Skeletal muscle cell (primary cell): ENCODE data around the gene HBB.
"Not testable (repeated sequence)": the region's sequence is repeated elsewhere in the genome, so short reads cannot be mapped to it uniquely, and the experiment has no call there.

Experiments used
- DNase-seq: peaks from one replicate; pipeline ENCODE4 v3.0.0-alpha.2; 2010; ENCODE audit warnings: low read depth
- H3K4me3 ChIP-seq: 2 replicates; pipeline ENCODE4 v1.5.1; 2011; ENCODE audit warnings: low read depth, mild to moderate bottlenecking, control low read depth, low read length, moderate library complexity

Gene HBB

DNA sequence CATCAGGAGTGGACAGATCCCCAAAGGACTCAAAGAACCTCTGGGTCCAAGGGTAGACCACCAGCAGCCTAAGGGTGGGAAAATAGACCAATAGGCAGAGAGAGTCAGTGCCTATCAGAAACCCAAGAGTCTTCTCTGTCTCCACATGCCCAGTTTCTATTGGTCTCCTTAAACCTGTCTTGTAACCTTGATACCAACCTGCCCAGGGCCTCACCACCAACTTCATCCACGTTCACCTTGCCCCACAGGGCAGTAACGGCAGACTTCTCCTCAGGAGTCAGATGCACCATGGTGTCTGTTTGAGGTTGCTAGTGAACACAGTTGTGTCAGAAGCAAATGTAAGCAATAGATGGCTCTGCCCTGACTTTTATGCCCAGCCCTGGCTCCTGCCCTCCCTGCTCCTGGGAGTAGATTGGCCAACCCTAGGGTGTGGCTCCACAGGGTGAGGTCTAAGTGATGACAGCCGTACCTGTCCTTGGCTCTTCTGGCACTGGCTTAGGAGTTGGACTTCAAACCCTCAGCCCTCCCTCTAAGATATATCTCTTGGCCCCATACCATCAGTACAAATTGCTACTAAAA lies at the start of gene HBB:
Gene HBB, minus strand, starts transcription at position 340 of the 579 bp plus-strand sequence. Its CDS starts 50 bp downstream, at position 290.
- H3K4me3 ChIP-seq = no peak within 1 kb of the TSS
- DNase-seq = no peak

DNA sequence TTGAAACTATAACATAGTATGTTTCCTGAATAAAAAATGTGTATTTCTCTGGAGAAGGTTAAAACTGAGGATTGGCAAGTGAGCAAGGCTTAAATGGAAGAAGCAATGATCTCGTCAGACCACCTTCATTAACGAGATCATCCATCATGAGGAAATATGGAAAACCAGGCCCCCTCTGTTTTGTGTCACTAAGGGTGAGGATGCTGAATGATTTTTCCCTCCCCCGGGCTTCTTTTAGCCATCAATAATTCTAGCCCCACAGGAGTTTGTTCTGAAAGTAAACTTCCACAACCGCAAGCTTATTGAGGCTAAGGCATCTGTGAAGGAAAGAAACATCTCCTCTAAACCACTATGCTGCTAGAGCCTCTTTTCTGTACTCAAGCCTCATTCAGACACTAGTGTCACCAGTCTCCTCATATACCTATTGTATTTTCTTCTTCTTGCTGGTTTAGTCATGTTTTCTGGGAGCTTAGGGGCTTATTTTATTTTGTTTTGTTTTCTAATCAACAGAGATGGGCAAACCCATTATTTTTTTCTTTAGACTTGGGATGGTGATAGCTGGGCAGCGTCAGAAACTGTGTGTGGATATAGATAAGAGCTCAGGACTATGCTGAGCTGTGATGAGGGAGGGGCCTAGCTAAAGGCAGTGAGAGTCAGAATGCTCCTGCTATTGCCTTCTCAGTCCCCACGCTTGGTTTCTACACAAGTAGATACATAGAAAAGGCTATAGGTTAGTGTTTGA lies 48.7 kb upstream of the HBB start:
- DNase-seq = no peak

DNA sequence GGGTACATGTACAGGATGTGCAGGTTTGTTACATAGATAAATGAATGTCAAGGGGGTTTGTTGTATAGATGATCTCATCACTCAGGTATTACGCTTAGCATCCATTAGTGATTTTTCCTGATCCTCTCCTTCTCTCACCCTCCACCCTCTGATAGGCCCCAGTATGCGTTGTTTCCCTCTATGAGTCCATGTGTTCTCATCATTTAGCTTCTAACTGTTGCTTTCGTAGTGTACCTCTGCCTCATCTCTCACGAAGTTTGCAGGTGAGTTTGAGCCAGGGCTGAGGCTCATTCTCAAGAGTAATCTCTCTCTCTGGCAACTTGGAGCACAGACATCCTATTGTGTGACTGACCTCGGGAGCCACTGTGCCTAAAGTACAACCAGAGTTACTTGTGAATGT lies 47.5 kb upstream of the HBB start:
- no peak for DNase-seq
- no peak overlapping the region for H3K4me3 ChIP-seq

More for the DNA sequence above, 48.7 kb upstream of the HBB start:
- H3K4me3 ChIP-seq = no peak overlapping the region

DNA sequence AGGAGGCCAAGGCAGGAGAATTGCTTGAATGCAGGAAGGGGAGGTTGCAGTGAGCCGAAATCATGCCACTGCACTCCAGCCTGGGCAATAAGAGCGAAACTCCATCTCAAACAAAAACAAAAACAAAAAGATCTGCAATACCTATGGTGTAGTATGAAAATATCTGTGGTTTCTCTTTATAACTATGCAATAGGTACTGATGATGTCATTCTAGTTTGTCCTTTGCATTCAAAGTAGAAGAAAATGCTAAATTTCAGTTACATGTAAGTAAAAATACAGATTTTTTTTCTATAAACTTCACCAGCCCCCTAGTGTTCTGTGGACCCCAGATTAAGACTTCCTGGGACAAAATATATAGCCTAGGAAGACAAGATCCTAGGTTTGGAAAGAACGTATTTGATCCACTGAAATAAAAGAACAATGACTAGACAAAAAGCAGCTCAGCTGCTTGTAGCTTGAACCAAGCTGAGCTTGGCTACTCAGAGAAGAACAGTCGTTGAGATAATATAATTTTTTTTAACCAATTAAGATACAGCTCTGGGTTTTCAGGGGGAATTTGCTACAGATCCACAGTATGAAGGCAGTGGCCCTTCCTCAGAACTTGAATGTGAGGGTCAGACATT lies 45.6 kb upstream of the HBB start:
- no peak overlapping the region for H3K4me3 ChIP-seq
- DNase-seq = no peak

DNA sequence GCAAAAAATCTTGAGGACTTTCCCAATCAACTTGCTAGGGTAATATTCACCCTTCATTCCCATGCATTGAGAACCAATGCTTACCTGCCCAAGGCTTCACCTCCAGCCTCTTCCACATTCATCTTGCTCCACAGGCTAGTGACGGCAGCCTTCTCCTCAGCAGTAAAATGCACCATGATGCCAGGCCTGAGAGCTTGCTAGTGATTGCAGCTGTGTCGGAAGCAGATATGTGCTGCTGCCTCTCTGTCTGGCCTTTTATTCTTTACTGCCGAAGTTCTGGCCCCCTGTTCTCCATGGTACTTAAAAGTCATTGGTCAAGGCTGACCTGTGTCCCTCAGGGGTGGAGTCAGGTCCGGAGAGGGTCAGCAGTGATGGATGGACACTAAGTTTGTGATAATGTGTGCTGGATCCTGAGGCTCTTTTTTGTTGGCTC lies 42.9 kb upstream of the HBB start, which contains the start of gene HBE1:
Gene HBE1, minus strand, starts transcription at position 231 of the 433 bp plus-strand sequence. Its CDS starts 55 bp downstream, at position 176.
- no peak for DNase-seq
- H3K4me3 ChIP-seq = no peak within 1 kb of the TSS

DNA sequence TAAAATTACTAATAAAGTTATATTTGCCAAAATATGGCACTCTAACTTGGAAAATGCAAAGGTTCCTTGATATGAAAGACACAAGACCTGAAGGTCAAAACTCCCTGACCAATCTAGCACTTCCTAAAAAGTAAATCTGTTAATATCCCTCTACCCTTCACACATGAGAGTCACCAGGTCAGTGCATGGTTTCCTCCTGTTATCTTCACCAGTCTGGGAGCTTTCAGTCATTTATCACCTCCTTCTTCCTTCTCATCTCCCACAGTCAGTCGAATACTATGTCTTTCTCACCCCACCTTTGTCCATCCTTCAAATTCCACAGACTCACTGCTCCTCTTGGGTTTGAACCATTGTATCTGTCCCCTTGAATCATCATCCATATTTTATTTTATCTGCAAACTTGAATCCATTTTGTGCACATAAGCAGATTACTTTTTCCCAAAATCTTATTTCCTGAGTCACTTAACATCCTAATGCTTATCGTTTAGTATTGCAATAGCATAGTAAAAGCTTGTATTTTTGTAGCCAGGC lies 40.2 kb upstream of the HBB start:
- no peak overlapping the region for H3K4me3 ChIP-seq
- no peak for DNase-seq

DNA sequence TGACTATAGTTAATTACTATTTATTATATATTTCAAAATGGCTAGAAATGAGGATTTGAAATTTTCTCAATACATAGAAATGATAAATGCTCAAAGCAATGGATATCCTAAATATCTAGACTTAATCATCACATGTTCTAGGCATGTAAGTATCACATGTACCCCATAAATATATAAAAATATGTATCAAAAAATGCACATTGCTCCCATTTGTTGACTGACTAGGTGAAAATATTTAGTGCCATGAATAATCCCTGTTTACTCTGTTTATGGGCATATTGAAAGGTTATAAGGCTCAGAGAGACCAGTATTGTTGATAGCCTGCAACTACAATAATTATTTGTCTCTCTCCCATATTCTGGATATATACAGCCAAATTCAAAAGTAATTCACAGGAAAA lies 39.7 kb upstream of the HBB start:
- no peak overlapping the region for H3K4me3 ChIP-seq
- DNase-seq = no peak

DNA sequence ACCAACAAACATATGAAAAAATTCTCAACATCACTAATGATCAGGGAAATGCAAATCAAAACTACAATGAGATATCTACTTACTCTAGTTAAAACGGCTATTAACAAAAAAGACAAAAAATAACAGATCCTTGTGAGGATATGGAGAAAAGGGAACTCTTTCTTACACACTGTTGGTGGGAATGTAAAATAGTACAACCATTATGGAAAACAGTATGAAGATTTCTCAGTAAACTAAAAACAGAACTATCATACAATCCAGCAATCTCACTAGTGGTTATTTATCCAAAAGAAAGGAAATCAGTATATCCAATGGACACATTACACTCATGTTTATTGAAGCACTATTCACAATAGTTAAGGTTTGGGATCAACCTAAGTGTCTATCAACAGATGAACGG lies 39.0 kb upstream of the HBB start:
- H3K4me3 ChIP-seq = no peak overlapping the region

DNA sequence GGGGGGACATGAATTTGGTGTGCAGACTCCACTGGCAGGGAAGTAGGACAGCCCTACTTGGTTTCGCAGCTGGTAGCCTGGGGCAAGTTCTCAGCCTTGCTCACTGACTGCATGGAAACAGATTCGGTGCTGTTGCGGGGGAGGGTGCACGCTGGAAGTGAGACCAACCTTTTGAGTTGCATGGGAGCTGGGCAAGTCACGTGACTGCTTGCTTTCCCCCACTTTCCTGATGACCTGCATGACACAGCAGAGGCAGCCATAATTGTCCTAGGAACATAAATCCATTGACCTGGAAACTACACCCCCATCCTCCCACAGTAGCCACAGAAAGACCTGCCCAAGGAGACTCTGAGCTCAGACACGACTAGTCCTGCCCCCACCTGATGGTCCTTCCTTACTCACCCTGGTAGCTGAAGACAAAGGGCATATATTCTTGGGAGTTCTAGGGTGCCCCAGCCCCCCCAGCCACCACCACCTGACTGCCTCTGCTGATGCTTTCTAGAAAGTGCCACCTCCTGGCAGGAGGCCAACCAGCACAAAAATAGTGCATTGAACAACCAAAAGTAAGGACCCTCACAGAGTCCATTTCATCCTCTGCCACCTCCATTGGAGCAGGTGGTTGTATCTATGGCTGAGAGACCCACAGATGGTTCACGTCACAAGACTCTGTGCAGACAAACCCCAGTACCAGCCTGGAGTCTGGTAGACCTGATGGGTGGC lies 31.8 kb upstream of the HBB start:
- DNase-seq = no peak
- H3K4me3 ChIP-seq = no peak overlapping the region

More for the DNA sequence above, 39.0 kb upstream of the HBB start:
- DNase-seq = no peak

DNA sequence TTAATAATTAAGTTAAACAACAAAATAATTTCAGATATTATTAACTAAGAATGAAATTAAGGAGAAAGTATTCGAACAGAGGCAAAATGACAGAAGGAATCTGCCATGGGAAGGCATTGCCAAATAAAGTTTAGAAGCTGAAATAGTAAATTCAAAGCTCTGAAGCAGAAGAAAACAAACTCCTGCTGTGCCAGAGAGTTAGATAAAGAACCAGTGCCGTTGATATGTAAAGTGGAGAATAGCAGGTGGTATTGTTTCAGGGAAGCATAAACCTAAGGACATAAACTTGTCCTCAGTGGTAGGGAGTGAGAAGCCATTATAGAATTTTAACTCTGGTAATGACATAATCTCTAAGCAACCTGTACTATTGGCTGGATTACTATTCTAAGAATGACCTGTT lies 30.4 kb upstream of the HBB start:
- no peak overlapping the region for H3K4me3 ChIP-seq
- DNase-seq = no peak

DNA sequence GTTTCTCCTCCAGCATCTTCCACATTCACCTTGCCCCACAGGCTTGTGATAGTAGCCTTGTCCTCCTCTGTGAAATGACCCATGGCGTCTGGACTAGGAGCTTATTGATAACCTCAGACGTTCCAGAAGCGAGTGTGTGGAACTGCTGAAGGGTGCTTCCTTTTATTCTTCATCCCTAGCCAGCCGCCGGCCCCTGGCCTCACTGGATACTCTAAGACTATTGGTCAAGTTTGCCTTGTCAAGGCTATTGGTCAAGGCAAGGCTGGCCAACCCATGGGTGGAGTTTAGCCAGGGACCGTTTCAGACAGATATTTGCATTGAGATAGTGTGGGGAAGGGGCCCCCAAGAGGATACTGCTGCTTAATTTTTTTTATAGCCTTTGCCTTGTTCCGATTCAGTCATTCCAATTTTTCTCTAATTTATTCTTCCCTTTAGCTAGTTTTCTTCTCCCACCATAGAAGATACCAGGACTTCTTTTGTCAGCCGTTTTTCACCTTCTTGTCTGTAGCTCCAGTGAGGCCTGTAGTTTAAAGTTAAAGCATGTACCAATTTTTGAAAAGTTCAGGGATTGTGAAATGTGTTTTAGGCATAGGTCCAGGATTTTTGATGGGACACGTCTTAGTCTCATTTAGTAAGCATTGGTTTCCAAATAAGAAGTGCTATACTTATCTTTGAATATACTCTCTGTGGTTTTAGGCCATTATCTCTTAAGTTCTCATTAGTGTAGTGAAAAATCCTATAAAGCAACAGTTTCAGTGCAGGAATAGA lies 28.0 kb upstream of the HBB start, which contains the start of gene HBG2:
Gene HBG2, minus strand, starts transcription at position 136 of the 768 bp plus-strand sequence. Its CDS starts 53 bp downstream, at position 83.
- DNase-seq, H3K4me3 ChIP-seq: not testable (repeated sequence)

DNA sequence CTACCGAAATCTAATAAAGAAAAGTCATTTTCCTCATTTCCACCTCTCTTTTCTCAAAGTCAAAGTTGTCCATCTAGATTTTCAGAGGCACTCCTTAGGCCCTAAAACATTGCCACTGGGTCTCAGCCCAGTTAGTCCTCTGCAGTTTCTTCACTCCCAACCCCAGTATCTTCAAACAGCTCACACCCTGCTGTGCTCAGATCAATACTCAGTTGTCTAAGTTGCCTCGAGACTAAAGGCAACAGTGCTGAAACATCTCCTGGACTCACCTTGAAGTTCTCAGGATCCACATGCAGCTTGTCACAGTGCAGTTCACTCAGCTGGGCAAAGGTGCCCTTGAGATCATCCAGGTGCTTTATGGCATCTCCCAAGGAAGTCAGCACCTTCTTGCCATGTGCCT lies 27.2 kb upstream of the HBB start:
- H3K4me3 ChIP-seq, DNase-seq: not testable (repeated sequence)

DNA sequence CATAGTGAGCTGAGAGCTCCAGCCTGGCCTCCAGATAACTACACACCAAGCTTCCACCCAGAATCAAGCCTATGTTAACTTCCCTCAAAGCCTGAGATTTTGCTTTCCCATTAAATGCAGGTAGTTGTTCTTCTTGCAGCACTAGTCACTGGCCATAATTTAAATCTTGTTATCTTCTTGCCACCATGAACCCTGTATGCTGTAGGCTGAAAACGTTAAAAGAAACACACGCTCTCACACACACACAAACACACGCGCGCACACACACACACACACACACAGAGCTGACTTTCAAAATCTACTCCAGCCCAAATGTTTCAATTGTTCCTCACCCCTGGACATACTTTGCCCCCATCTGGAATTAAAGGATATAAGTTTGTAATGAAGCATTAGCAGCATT lies 26.6 kb upstream of the HBB start:
- DNase-seq = not testable (repeated sequence)

DNA sequence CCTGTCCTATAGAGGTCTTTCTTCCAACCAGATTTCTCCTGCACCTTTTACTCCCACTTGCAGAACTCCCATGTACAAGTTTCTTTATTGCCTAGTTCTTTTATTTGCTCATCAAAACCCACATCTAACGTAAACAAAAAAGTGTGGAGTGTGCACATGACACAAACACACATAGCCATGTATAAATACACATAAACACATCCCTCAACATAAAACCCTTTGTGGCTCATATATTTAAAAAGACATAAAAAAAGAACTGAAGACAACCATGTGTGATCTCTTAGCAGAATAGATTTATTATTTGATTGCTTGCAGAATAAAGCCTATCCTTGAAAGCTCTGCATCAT lies 26.0 kb upstream of the HBB start:
- no peak for DNase-seq
- H3K4me3 ChIP-seq = no peak overlapping the region

More for the DNA sequence above, 26.6 kb upstream of the HBB start:
- not testable (repeated sequence) for H3K4me3 ChIP-seq

DNA sequence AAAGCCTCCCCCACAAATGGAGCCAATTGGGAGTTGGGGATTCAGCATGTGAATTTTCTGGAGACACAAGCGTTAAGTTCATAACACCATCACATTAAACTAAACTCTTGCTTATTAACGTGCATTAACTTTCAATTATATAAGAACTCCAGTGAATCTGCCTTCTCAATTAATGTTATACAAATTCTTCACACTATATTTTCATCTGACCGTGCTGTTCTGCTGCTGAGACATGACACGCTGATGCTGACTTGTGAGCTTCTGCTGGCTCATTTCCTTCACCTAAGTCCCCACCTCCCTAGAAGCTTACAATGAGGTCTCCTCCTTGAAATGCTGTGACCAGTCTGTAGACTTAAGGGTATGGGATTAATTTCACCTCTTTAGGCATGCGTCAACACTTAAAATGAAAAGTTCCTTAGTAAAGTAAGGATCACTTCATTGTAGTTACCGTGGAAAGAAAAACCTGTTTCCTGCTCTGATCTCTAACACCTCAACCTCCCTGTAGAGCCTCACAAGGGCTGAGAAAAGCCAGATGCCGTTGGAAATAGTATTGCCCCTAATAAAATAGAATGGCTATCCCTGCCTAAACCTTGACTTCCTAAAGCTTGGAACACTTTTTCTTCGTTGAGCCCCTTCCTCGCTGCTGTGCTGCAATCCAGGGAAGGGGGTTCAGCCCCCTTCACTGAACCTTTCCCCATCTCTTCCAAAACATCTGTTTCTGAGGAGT lies 25.5 kb upstream of the HBB start:
- no peak overlapping the region for H3K4me3 ChIP-seq
- no peak for DNase-seq

DNA sequence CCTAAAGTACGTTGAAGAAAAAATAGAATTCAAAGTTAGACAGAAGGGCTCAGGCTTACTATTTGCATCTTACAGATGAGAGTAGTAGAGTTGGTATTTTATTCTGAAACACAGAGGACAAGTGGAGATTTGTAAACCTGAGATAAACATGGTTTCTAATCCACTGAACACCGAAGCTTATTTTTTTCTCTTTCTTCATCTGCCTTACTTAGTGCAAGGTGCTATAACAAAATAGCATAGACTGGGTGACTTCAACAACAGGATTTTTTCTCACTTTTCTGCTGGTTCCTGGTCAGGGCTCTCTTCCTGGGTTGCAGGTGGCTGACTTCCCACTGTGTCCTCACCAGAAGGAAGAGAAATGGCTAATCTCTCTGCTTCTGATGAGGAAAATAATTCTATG lies 24.9 kb upstream of the HBB start:
- no peak for DNase-seq
- no peak overlapping the region for H3K4me3 ChIP-seq

DNA sequence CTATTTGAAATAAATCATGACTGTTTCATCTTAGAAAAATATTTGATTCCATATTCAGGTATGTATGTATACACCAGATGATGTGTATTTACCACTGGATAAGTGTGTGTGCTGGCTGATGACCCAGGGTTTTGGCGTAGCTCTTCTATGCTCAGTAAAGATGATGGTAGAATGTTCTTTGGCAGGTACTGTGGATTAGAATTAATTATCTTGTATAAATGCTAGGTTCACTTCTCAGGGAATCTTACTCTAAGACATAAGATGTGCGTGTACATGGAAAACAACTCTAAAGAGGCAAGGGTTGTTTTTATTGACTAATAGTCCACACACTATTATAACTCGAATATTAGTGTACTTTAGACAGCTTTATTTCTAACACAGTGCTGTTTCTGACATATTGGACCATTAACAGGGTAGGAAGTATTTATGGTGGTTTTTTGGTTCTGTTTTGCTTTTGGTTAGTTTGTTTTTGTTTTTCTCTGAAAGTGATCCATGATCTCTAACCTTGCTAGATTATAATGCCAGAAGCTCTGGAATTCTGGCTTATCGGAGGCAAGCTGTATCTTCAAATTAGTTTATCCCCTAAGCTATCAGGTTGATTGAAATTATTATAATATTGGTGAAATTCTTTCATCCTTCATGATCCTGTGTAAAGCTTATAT lies 23.8 kb upstream of the HBB start:
- H3K4me3 ChIP-seq = no peak overlapping the region
- no peak for DNase-seq
